GM23248 (cell line): Measurements from ENCODE around the gene ANKRD26. TPM values are rescaled to one million over a fixed set of nuclear protein-coding genes. Genes with fewer than 3 reads are reported as not detected.

Experiments
- DNase-seq: peaks from one replicate; pipeline ENCODE4 v3.0.0-alpha.2; 2015
- H2AFZ ChIP-seq: fragments of 200-600 bp; sonication (generic); 2 replicates; pipeline ENCODE4 v1.6.1; 2016; ENCODE audit warnings: antibody characterized with exemption
- H3F3A ChIP-seq: fragments of 200-600 bp; sonication (generic); 2 replicates; pipeline ENCODE4 v1.6.1; 2016; ENCODE audit warnings: mild to moderate bottlenecking, antibody characterized with exemption, mixed run types; ENCODE audit not compliant: insufficient read depth
- H3K27ac ChIP-seq: fragments of 200-600 bp; sonication (generic); 2 replicates; pipeline ENCODE4 v1.5.1; 2016; ENCODE audit warnings: mild to moderate bottlenecking
- H3K27me3 ChIP-seq: fragments of 200-600 bp; sonication (generic); replicated peaks from 2 replicates; pipeline ENCODE4 v1.6.1; 2016; ENCODE audit warnings: mild to moderate bottlenecking; ENCODE audit not compliant: insufficient read depth
- H3K36me3 ChIP-seq: fragments of 200-600 bp; sonication (generic); 2 replicates; pipeline ENCODE4 v1.6.1; 2016; ENCODE audit warnings: low read depth, mild to moderate bottlenecking
- H3K4me1 ChIP-seq: fragments of 200-600 bp; sonication (generic); 2 replicates; pipeline ENCODE4 v1.6.1; 2016; ENCODE audit warnings: mild to moderate bottlenecking; ENCODE audit not compliant: insufficient read depth
- H3K4me2 ChIP-seq: fragments of 200-600 bp; sonication (generic); one replicate; pipeline ENCODE4 v1.6.1; 2016; ENCODE audit warnings: mild to moderate bottlenecking; ENCODE audit not compliant: unreplicated experiment
- H3K4me3 ChIP-seq: fragments of 200-600 bp; sonication (generic); 2 replicates; pipeline ENCODE4 v1.5.1; 2016; ENCODE audit warnings: mild to moderate bottlenecking
- H3K79me2 ChIP-seq: fragments of 200-600 bp; sonication (generic); 2 replicates; pipeline ENCODE4 v1.6.1; 2016; ENCODE audit warnings: mild to moderate bottlenecking; ENCODE audit not compliant: insufficient read depth
- H3K9ac ChIP-seq: fragments of 200-600 bp; sonication (generic); 2 replicates; pipeline ENCODE4 v1.6.1; 2016; ENCODE audit warnings: mild to moderate bottlenecking
- H3K9me2 ChIP-seq: fragments of 200-600 bp; sonication (generic); 2 replicates; pipeline ENCODE4 v1.6.1; 2016; ENCODE audit warnings: mixed run types, mild to moderate bottlenecking, moderate library complexity; ENCODE audit not compliant: insufficient read depth
- H3K9me3 ChIP-seq: fragments of 200-600 bp; sonication (generic); one replicate; pipeline ENCODE4 v1.6.1; 2017; ENCODE audit warnings: low read depth
- H4K20me1 ChIP-seq: fragments of 200-600 bp; sonication (generic); 2 replicates; pipeline ENCODE4 v1.6.0; 2016; ENCODE audit not compliant: insufficient read depth
- EZH2 ChIP-seq: fragments of 200-600 bp; sonication (generic); IDR thresholded peaks from 2 replicates; pipeline ENCODE4 v1.6.1; 2018; ENCODE audit warnings: antibody characterized with exemption, mild to moderate bottlenecking; ENCODE audit not compliant: insufficient read depth, poor library complexity, severe bottlenecking
- EZH2phosphoT487 ChIP-seq: fragments of 200-600 bp; sonication (generic); IDR thresholded peaks from 2 replicates; pipeline ENCODE4 v1.6.1; 2018; ENCODE audit warnings: antibody characterized with exemption, moderate library complexity, mild to moderate bottlenecking, low read depth; ENCODE audit not compliant: insufficient read depth
- WGBS, 2 experiments: methylation state at CpG; one replicate each; pipeline ENCODE4 v1.1.6; 2015 to 2017; ENCODE audit warnings: low lambda C conversion rate in 2 of 2, low coverage in 1 of 2; ENCODE audit errors: missing lambda C conversion rate in 2 of 2; 5-methylcytosine and 5-hydroxymethylcytosine counted together
- in situ Hi-C: fragments of 300-500 bp; cut with MboI; formaldehyde crosslinking; loops from 2 replicates; pipeline ENCODE4 v1.15.0; 2020
- polyA plus RNA-seq: library from polyadenylated mRNA; unstranded; fragments of >200 nt; fragmentation: Nextera tagmentation; extraction: Ambion mirVana; gene quantifications from 2 replicates; pipeline ENCODE4 v1.2.1, GENCODE V29; 2016
- total RNA-seq: library from RNA; depleted of rRNA; stranded (reverse); fragments of >200 nt; shearing (Covaris generic); gene quantifications from 2 replicates; pipeline ENCODE4 v1.2.3, GENCODE V29; 2014

ANKRD26 gene
- total and polyA plus RNA-seq, 2 experiments from 2014 or later = 4.8 to 5.4 TPM

- in situ Hi-C loops = no loop called here
- Histone ChIP-seq H3K4me3 (no peak overlapping the region), H3K9me2 (no peaks in the 10 kb centered on the region), H3K27me3 (no peaks in the 10 kb centered on the region), H3K9me3 (no peaks in the 10 kb centered on the region), H3F3A (no peaks in the 10 kb centered on the region), H3K27ac (no peak overlapping the region), H3K79me2 (no peaks in the 10 kb centered on the region), H3K36me3 (no peaks in the 10 kb centered on the region), H4K20me1 (no peaks in the 10 kb centered on the region), H3K4me2 (no peak overlapping the region), H3K4me1 (no peaks in the 10 kb centered on the region), H2AFZ (no peak overlapping the region), H3K9ac (no peak overlapping the region)
- 92 to 94% methylated on average over 9 of the region's 9 CpGs for WGBS, 2 experiments
- DNase-seq = no peak
- TF ChIP-seq EZH2phosphoT487 = no peak
- no peak for TF ChIP-seq EZH2
Measured at GRCh38 chr10:26997610-26998009, 102.7 kb downstream of the ANKRD26 start.

DNA sequence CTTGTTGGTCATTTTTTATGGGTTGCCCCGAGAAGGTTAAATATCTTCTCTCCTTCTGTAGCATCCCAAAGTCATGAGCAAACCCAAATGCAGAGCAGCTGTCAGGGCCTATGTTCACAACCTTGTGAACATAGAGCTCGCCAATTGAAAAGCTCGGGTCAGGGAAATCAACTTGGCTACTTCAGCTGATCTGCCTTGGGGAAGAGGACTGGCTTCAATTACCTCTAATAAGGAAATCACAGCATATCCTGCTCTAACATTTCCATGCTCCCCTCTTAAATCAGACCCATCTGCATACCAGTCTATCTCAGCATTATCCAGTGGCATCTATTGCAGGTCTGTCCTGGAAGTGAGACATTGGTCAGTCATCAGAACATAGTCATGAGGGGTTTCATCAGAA lies 105.6 kb downstream of the ANKRD26 start:
- Histone ChIP-seq H4K20me1 (no peaks in the 10 kb centered on the region), H3K9me3 (no peaks in the 10 kb centered on the region), H3K79me2 (no peaks in the 10 kb centered on the region), H2AFZ (no peak overlapping the region), H3K4me3 (no peak overlapping the region), H3K9ac (no peak overlapping the region), H3K27ac (no peak overlapping the region), H3K4me2 (no peak overlapping the region), H3F3A (no peaks in the 10 kb centered on the region), H3K27me3 (no peaks in the 10 kb centered on the region), H3K36me3 (no peaks in the 10 kb centered on the region), H3K9me2 (no peaks in the 10 kb centered on the region), H3K4me1 (no peaks in the 10 kb centered on the region)
- WGBS, 2 experiments = 32 to 34% methylated on average over 3 of the region's 3 CpGs
- TF ChIP-seq EZH2 (no peak), EZH2phosphoT487 (no peak)
- DNase-seq = no peak
- in situ Hi-C loops = no loop called here

DNA sequence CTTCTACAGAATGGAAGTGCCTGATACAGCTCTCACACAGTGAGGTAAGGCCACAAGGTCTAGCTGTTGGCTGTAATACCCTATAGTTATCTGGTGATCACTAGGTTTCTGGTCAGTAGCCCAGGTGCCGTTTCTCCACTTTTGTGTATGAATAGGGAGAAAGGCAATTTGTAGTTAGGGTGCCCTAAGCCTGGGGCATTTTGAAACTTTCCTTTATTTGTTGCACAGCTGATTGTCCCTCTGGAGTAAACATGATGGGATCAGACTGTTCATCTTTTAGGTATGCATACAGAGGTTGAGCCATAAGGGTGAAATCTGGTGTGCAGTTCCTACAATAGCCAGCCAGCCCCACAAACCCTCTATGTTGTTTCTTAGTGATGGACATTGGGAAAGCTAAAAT lies 112.4 kb downstream of the ANKRD26 start:
- DNase-seq = peak; percentile 18
- in situ Hi-C loops = no loop called here
- Histone ChIP-seq H3K79me2 (no peaks in the 10 kb centered on the region), H3F3A (no peaks in the 10 kb centered on the region), H3K4me2 (no peak overlapping the region), H3K4me3 (no peak overlapping the region), H3K27ac (no peak overlapping the region), H4K20me1 (no peaks in the 10 kb centered on the region), H3K9me3 (no peaks in the 10 kb centered on the region), H3K27me3 (no peaks in the 10 kb centered on the region), H3K9me2 (no peaks in the 10 kb centered on the region), H3K4me1 (no peaks in the 10 kb centered on the region), H3K36me3 (no peaks in the 10 kb centered on the region), H2AFZ (no peak overlapping the region), H3K9ac (no peak overlapping the region)
- WGBS, 2 experiments = 88 to 94% methylated on average over 1 of the region's 1 CpG
- TF ChIP-seq EZH2phosphoT487 = no peak
- no peak for TF ChIP-seq EZH2

DNA sequence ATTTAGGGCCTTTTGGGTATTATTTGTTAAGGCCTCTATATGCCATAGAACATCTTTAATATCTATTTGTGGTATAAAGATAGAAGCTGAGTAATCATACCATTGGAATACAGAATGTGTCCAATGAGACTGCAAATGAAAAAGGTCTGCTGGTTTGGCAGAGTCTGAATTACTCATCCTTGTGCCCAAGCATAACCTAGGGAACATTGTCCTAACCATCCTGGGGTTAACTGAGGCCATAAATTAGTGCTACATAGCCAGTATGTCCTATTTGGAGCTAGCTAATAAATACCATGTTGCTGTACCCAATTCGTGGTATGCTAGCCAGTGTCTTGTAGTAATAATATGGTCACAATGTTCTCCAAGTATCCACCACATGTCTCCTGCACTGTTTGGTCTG lies 117.1 kb downstream of the ANKRD26 start:
- H3K27me3 ChIP-seq = no peaks in the 10 kb centered on the region
- TF ChIP-seq EZH2phosphoT487 = no peak
- TF ChIP-seq EZH2 = no peak
- no peak overlapping the region for H3K27ac ChIP-seq
- H3K4me1 ChIP-seq = no peaks in the 10 kb centered on the region
- in situ Hi-C loops = no loop called here
- no peaks in the 10 kb centered on the region for H3K79me2 ChIP-seq
- H2AFZ ChIP-seq = no peak overlapping the region
- H3K36me3 ChIP-seq = no peaks in the 10 kb centered on the region
- no peaks in the 10 kb centered on the region for H3K9me3 ChIP-seq
- peak; percentile 11 for DNase-seq
- 14 to 17% methylated on average over 1 of the region's 1 CpG for WGBS, 2 experiments
- H3K4me2 ChIP-seq = no peak overlapping the region
- H3F3A ChIP-seq = no peaks in the 10 kb centered on the region
- no peak overlapping the region for H3K9ac ChIP-seq
- no peak overlapping the region for H3K4me3 ChIP-seq
- H4K20me1 ChIP-seq = no peaks in the 10 kb centered on the region
- H3K9me2 ChIP-seq = no peaks in the 10 kb centered on the region

- H3F3A ChIP-seq = no peaks in the 10 kb centered on the region
- WGBS, 2 experiments = 41 to 75% methylated on average over 1 of the region's 1 CpG
- no peaks in the 10 kb centered on the region for H3K27me3 ChIP-seq
- no peak overlapping the region for H3K9ac ChIP-seq
- no peak for DNase-seq
- H4K20me1 ChIP-seq = no peaks in the 10 kb centered on the region
- TF ChIP-seq EZH2 = no peak
- no peak for TF ChIP-seq EZH2phosphoT487
- no peaks in the 10 kb centered on the region for H3K9me3 ChIP-seq
- H3K4me1 ChIP-seq = no peaks in the 10 kb centered on the region
- no peaks in the 10 kb centered on the region for H3K9me2 ChIP-seq
- in situ Hi-C loops = no loop called here
- H3K79me2 ChIP-seq = no peaks in the 10 kb centered on the region
- H3K27ac ChIP-seq = no peak overlapping the region
- no peak overlapping the region for H2AFZ ChIP-seq
- no peak overlapping the region for H3K4me3 ChIP-seq
- H3K4me2 ChIP-seq = no peak overlapping the region
- H3K36me3 ChIP-seq = no peaks in the 10 kb centered on the region
Measured at GRCh38 chr10:26982058-26982457, 118.2 kb downstream of the ANKRD26 start.
